Thyroid gland (tissue), 4 donors: ENCODE data around the gene RAB13.

Experiments used
- CTCF ChIP-seq, 6 experiments: fragments of 200-600 bp in 3 of 6; fragments of 450-650 bp in 3 of 6; sonication (generic) in 3 of 6; IDR thresholded peaks; one replicate each; pipeline ENCODE4 v1.5.1; 2016 to 2019; ENCODE audit warnings: antibody characterized with exemption in 6 of 6, mild to moderate bottlenecking in 2 of 6, inconsistent platforms in 1 of 6, moderate library complexity in 1 of 6
- POLR2A ChIP-seq, 2 donors: fragments of 450-650 bp; IDR thresholded peaks; one replicate each; pipeline ENCODE4 v1.6.1; 2017; ENCODE audit warnings: antibody characterized with exemption in 2 of 2, mild to moderate bottlenecking in 2 of 2, moderate library complexity in 1 of 2

GRCh38 chr1:153936011-153936802 lies 49.9 kb downstream of the RAB13 start:
- TF ChIP-seq CTCF (IDR thresholded peaks at IDR 0.05) = no peak
- no peak for TF ChIP-seq POLR2A (IDR thresholded peaks at IDR 0.05)
